NCI-H2196 (cell line): ENCODE measurements around the gene GALNS.
"Not testable (repeated sequence)": the region's sequence is repeated elsewhere in the genome, so short reads cannot be mapped to it uniquely, and the experiment has no call there.

Experiments
- DNase-seq: peaks from one replicate; lab custom pipeline; 2025; ENCODE audit not compliant: unreplicated experiment; lab: John Stamatoyannopoulos, UW

GALNS gene

GRCh38 chr16:88839026-88839529 lies 17.7 kb downstream of the GALNS start:
- no peak for DNase-seq

GRCh38 chr16:88838566-88838965 lies 18.2 kb downstream of the GALNS start:
- no peak for DNase-seq

- DNase-seq: no peak
Measured at GRCh38 chr16:88837806-88838205, 18.9 kb downstream of the GALNS start.

GRCh38 chr16:88836791-88837190 lies 20.0 kb downstream of the GALNS start:
- DNase-seq: no peak

GRCh38 chr16:88835818-88836217 lies 20.9 kb downstream of the GALNS start:
- no peak for DNase-seq

GRCh38 chr16:88835383-88835782 lies 21.4 kb downstream of the GALNS start:
- DNase-seq: no peak

GRCh38 chr16:88834670-88835069 lies 22.1 kb downstream of the GALNS start:
- no peak for DNase-seq

GRCh38 chr16:88833086-88833485 lies 23.7 kb downstream of the GALNS start:
- DNase-seq: no peak

- no peak for DNase-seq
Measured at GRCh38 chr16:88831838-88832237, 24.9 kb downstream of the GALNS start.

- no peak for DNase-seq
Measured at GRCh38 chr16:88830783-88831182, 26.0 kb downstream of the GALNS start.

GRCh38 chr16:88830258-88830657 lies 26.5 kb downstream of the GALNS start:
- DNase-seq: no peak

GRCh38 chr16:88828711-88829110 lies 28.0 kb downstream of the GALNS start:
- no peak for DNase-seq

GRCh38 chr16:88827727-88828126 lies 29.0 kb downstream of the GALNS start:
- no peak for DNase-seq

- DNase-seq: no peak
Measured at GRCh38 chr16:88826070-88826840, 30.5 kb downstream of the GALNS start.

- DNase-seq: no peak
Measured at GRCh38 chr16:88825146-88825545, 31.6 kb downstream of the GALNS start.

- DNase-seq: no peak
Measured at GRCh38 chr16:88824256-88825077, 32.3 kb downstream of the GALNS start.

GRCh38 chr16:88823646-88824045 lies 33.1 kb downstream of the GALNS start:
- not testable (repeated sequence) for DNase-seq

GRCh38 chr16:88822281-88823040 lies 34.3 kb downstream of the GALNS start:
- no peak for DNase-seq

- no peak for DNase-seq
Measured at GRCh38 chr16:88821168-88821850, 35.4 kb downstream of the GALNS start.

- DNase-seq: no peak
Measured at GRCh38 chr16:88820385-88821025, 36.2 kb downstream of the GALNS start.
